RPMI8226 (cell line): ENCODE data around the gene RAB31.
"Not testable (repeated sequence)": the region's sequence is repeated elsewhere in the genome, so short reads cannot be mapped to it uniquely, and the experiment has no call there.

Experiments used
- DNase-seq: peaks from one replicate; pipeline ENCODE4 v3.0.0-alpha.2; 2015

The RAB31 gene

DNA sequence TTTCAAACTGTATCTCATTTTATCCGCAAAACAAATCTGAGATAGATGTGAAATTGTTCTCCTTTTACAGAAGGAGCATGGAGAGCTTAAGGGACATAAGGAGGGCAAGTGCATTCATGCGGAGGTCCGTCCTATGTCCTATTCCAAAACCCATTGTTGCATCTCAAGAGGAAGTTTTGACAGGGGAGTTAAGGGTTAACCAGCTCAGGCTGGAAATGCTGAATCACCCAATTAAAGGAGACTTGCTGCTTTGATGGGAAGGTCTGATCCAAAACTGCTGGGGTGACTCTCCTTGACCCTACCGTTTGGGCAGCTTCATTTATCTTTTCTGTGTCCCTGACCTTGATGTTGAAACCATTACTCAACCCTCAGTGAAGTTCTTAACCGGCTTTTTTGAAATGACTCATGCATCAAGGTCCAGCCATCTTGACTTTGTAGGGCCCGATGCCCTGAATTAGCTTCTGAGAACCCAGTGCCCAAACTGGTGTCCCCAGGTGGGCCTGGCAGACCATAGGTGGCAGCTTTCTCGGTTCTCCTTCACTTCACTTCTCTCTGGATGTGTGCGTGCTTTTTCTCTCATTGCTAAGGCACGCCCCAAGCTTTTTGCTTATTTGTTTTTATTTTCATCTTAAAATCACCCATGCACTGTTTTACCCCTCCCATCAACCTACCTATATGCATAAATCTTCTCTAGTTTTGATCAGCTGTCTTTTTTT lies 161.8 kb downstream of the RAB31 start:
- DNase-seq = no peak

DNA sequence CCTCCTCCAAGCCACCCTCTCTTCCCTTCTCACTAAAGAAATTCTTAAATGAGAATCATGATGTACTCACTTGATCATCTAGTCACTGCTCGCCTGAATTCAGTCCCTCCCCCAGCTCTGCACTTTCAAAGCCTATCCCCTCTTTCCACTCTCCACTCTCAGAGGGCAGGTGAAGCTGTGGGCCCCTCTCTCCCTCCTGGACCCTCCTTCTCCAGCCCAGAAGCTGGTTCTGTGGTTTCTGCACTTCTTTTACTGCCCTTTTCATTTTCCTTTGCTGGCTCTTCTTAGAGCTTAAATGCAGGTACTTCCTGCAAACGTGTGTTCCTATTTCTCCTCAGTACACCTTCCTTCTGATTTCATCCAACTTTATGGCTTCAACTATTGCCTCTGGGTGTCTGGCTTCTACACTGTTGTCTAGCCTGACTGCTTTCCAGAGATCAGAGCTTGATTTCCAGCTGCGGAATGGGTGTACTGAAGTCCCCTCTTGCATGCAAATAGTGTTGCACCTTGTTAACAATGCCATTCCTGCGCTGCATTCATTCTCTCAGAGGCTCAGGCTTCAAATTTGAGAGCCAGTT lies 162.4 kb downstream of the RAB31 start:
- no peak for DNase-seq

DNA sequence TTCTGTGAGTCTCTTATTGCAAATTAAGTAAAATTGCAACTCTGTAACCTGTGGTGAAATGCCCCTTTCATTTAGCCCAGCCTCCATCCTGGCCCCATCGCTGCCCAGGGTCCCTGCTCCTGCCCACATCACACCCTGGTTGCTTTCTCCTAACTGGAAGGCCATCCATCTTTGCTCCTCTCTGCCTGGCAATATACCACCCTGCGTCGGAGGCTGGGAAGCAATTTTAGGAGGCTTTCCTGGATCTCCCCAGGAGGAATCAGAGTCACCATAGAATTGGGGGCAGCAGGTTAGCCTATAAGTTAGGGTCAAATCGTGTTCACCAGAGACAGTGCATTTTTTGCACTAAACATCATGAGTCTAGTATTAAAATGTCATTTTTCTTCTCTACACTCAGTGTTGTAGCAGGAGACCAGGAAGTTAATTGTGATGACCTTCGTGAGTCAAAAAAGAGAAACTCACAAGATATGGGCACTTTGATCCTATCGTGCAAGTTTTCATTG lies 163.2 kb downstream of the RAB31 start:
- no peak for DNase-seq

DNA sequence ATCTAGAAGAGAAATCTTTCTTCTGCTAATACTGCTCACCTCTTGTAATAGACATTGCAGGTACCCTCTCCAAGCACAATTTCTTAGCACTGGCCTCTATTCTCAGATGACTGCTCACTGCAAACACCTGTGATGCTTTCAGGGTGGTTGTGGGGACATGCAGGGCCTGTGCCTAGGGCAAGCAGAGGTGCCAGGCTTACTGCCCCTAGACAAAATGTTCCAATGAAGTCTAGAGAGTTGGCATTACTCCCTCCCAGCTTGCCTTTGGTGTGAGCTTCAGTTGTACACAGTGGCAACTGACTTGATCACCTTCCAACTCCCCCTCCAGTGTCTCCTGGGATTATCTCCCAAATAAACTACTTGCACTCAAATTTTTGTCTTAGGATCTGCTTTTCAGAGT lies 164.7 kb downstream of the RAB31 start:
- DNase-seq = no peak

DNA sequence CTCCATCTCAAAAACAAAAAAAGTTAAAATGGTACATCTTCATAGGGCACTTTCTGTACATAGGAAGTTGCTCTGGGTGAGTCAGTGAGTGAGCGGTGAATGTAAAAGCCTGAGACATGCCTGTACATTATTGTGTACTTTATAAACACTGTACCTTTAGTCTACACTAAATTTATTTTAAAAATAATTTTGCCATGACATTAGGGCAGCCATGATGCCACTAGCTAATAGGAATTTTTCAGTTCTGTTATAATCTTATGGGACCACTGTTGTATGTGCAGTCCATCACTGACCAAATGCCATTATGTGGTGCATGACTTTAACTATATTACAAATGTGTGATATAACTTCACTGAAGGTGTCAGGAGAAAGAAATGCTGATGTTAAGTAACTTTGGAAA lies 166.6 kb downstream of the RAB31 start:
- no peak for DNase-seq

DNA sequence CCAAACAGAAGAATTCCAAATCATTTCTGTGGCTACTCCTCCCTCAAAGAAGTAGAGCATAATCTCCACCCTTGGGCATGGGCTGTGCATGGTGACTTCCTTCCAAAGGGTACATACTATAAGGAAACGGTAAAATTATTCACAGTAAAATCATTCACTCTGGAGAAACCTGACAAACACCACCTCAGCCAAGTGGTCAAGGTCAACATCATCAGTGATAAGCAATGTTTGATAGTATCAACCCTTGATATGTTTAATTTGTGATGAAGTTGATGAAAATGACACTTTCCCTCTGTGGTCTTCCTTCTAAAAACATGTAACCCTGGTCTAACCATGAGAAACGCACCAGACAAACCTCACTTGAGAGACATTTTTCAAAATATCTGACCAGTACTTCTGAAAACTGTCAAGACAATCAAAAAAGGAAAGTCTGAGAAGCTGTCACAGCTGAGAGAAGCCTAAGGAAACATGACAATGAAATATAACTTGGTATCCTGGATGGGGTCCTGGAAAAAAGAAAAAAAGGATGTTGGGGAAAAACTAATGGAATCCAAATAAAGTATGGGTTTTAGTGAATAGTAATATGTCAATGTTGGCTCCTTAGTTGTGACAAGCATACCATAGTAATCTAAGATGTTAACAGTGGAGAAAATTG lies 168.2 kb downstream of the RAB31 start:
- no peak for DNase-seq

DNA sequence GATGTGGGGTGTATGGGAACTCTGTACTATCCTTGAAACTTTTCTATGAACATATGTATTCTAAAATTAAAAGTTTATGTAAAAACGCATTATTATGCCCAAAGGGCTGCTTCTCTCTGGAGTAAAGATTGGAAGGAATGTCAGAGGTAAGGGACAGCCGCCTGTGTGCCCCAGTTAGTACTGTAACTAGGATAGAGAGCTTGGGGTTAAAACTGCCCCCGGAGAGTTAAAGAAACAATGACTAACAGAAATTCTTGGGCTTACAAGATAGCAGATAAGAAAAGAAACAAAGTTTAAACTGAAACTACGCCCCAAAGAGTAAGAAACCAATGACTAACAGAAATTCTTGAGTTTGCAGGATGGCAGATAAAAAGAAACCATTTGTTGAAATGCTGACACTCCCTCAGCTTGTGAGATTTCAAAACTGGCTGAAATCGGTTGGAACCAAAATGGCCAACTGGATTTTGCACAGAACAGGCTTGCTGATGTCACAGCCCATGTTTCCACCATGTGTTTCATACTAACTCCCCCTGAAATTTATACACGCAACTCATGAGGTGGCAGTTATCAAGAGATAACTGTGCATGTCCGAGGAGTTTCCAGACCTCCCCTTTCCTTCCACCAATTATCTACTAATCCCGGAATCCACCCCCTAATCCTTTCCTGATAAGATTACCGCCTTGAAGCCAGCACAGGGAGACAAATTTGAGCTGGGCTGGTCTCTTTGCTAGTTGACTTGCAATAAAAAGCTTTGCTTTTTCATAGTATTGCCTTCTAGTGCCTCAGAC lies 169.0 kb downstream of the RAB31 start:
- DNase-seq = no peak

DNA sequence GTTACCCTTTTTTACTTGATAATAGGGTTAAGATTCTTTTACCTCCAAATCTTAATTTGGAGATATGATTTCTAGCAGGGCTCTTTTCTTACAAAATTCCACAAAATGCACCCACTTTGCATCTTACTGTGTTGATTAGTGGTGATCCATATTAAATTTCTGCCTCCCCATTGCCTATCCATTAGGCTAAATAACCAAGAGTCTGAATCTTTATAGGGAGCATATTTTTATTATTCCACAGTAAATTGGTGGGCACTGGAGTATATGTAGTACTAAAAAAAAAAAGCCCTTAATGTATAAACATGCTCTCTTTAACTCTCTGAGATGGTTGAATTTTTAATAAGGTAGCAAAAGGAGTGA lies 169.5 kb downstream of the RAB31 start:
- no peak for DNase-seq

DNA sequence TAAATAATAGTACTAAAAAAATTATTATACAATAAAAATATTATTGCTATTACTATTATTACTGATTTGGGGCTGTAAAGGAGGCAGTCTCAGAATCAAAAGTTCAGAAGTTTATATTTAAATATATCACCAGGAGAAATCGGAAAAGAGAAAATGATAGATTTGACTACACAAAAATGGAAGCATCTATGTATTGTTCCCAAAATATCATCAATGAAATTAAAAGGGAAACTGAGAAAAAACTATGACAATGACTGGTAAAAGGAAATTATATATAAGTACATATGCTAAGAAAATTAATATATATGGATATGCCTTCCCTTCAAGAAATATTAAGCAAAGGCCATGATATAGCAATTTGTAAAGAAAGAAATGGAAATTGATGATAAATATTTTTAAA lies 170.0 kb downstream of the RAB31 start:
- no peak for DNase-seq

DNA sequence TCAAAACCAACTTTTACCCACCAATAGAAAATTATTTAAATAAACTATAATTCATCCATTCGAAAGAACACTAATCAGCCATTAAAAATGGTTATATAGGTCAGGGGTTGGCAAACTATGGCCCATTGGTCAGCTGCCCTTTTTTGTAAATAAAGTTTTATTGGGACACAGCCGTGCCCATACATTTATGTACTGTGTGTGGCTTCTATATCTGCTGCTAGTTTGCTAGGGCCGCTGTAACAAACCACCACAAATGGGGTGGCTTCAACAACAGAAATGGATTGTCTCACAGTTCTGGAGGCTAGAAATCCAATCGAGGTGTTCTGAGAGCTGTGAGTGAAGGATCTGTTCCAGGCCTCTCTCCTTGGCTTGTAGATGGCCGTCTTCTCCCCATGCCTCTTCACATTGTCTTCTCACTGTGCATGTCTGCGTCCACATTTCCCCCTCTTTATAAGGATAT lies 170.7 kb downstream of the RAB31 start:
- DNase-seq = no peak

DNA sequence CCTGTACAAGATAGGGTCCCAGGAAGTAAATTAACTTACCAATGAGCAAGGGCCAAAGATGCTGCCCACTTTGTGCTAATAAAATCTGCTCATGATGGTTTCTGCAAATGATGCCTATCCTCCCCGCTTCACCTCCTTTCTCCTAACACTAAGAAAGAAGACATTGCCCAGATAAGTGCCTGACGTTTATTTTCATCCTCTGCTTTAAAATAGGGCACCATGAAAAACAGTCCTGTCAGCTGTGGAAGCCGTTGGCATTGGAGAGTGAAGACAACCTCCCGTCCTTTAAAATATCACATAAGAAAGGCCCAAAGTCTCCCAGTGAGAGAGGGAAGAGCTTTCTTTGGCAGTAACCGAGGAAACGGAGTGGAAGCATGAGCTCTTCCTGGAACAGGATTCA lies 176.0 kb downstream of the RAB31 start:
- no peak for DNase-seq

DNA sequence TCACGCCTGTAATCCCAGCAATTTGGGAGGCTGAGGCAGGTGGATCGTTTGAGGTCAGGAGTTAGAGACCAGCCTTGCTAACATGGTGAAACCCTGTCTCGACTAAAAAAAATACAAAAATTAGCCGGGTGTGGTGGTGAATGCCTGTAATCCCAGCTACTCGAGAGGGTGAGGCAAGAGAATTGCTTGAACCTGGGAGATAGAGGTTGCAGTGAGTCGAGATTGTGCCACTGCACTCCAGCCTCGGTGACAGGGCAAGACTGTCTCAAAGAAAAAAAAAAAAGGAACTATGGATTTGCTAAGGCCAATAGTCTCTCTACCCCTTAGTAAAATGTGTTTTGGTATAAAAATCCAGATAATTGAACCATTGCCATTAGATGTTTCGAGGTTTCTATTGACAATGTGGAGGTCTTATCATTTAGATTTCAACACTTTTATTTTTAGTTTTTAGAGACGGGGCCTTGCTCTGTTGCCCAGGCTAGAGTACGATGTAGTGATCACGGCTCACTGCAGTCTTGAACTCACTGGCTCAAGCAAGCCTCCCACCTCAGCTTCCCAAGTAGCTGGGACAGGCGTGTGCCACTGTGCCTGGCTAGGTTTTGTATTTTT lies 176.5 kb downstream of the RAB31 start:
- no peak for DNase-seq

DNA sequence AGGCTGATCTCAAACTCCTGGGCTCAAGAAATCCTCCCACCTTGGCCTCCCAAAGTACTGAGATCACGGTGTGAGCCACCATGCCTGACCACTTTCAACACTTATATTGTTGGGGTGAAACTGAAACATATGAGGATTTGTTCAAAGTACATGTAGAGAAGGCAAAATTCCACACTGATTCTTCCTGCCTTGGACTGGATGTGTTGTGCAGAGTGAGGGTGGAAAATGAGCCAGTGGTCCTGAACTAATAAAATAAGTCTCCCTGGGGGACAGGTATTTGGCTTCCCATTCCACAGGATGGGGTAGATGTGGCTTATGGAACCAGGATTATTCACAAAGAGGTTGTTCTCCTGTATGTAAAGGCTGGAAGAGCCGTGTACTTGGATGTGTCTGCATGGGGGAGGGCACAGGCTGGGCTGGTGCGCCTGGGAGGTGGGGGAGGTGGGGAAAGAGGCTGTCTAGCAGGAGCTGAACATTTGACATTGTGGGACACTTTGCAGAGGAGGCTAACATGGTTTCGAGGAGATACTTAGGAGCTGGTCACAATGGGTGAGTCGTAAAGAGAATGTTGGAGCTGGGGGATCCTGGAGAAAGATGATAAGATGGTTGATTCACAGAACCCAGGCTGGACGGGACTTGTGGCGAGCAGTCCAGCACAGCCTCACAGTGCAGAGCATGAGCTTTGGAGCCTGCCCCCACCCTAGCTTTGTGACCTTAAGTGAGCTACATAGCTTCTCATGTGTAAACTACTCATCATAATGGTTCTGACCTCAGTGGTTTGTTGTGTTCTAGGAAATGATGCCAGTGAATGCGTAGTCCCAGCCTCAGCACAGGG lies 177.3 kb downstream of the RAB31 start, which contains the start of gene TXNDC2:
Gene TXNDC2 (plus strand): TSS at position 804 of the 835 bp plus-strand sequence. CDS start 708 bp downstream, outside the sequence.
- no peak for DNase-seq

DNA sequence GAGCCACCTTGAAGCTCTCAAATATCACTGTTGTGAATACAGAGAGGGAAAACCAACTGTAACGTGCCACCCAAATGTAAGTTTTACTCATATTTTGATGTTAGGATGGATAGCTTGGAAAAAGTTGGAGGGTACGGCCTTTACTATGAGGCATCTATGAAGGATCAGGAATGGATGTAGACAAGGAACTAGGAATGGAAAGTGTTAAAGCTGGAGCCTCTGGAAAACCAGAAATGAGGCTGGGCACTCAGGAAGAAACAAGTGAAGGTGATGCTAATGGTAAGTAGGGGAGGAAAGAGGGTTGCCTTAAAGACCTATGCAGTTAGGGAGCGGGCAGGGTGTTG lies 177.9 kb downstream of the RAB31 start:
- DNase-seq = no peak

DNA sequence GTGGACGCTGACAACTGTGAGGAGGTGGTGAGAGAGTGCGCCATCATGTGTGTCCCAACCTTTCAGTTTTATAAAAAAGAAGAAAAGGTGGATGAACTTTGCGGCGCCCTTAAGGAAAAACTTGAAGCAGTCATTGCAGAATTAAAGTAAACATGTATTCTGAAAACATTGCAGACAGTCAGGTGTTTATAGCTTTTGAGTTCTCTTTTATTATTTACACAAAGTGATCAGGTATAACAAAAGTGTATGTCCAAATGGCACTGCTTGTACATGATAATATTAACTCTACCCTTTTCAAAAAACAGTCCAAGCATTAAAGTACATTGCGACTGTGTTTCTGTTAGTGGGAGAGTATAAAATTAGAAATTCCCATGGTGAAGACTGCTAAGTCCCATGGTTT lies 179.9 kb downstream of the RAB31 start:
- no peak for DNase-seq

DNA sequence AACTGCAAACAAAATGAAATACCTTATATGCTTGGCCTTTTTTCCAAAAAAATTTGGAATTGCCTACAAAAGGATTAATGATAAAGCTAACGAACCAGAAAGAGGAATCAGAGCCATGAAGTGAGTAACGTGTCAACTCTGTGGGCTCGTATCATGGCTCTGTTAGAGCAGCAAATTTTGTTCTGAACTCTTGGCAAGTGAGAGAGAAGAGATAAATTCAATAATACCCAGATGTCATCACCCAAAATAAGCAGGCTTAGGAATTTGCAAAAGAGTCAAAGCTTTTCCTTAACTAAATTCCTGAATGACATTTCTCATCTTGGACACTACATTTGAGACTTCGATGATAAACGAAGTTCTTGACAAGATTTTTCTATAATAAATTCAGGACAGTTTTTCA lies 182.1 kb downstream of the RAB31 start:
- DNase-seq = no peak

DNA sequence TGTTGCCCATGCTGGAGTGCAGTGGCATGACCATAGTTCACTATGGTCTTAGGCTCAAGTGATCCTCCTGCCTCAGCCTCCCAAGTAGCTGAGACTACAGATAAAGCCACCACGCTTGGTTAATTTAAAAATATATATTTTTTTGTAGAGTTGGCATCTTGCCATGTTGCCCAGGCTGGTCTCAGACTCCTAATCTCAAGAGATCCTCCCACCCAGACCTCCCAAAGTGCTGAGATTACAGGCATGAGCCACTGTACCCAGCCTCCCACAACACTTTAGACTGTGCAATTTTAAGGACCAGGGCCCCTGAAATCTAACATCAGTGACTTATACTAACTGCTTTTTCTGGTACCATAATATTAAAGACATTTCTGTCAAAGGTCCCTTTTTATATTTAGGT lies 182.9 kb downstream of the RAB31 start:
- DNase-seq = no peak

DNA sequence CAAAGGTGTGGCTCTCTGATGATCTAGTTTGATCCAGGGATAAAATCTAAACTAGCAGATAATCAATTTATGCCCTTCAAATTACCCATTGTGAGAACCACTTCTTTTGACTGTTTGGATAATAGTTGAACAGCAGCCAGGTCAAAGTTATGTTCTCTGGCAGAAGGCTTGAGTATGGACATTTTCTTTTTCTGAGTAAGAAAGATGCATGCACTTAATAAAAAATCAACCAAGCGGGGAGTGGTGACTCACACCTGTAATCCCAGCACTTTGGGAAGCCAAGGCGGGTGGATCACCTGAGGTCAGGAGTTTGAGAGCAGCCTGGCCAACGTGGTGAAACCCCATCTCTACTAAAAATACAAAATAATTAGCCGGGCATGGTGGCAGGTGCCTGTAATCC lies 183.4 kb downstream of the RAB31 start:
- DNase-seq = not testable (repeated sequence)

DNA sequence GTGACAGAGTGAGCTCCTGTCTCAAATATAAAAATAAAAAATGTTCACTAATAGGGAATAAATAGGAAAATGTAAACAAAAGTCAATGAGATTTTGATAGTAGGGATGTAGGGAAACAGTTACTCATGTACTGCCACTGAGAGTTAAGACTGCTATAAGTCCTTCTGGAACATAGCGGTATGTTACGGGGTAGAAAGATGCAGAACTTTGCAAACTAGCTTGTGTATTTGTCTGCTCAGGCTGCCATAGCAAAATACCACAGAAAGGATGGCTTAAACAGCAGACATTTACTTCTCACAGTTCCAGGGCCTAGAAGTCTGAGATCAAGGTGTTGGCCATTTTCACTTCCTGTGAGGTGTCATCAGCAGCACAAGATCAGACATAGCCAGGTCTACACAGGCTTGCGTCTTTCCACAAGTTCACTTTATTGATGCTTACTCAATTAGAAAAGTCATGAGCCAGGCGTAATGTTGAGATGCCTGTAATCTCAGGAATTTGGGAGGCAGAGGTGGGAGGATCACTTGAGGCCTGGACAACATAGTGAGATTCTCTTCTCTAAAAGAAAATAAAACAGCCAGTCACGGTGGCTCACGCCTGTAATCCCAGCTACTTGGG lies 186.5 kb downstream of the RAB31 start:
- no peak for DNase-seq

DNA sequence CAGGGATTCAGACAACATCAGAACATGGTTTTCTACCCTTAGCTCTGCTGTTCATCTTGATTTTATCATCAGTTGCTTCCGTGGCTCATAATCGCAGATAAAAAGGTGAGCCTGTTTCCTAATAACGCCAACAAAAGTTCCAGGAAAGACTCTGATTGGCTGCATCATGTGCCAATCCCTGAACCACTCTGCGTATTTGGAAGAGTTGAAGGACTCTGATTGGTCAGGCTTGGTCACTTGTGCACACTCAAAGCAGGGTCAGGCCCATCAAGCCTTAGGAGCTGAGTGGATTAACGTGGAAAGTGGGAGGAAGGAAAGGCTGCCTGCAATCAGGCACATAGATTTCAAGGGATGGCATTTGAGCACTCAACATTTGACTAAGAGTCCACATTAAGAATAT lies 189.0 kb downstream of the RAB31 start:
- no peak for DNase-seq

DNA sequence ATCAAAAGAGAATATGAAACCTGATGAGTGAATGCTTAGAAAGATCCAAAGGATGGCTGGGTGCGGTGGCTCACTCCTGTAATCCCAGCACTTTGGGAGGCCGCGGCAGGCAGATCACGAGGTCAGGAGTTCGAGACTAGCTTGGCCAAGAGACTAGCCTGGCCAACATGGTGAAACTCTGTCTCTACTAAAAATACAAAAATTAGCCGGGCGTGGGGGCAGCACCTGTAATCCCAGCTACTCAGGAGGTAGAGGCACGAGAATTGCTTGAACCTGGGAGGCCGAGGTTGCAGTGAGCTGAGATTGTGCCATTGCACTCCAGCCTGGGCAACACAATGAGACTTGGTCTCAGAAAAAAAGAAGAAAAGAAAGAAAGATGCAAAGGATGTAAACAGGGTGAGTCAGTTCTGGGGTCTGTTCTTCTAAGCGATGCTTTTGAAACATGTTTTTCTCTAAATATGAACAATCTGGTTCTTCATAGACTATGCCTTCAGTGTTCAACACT lies 189.7 kb downstream of the RAB31 start:
- not testable (repeated sequence) for DNase-seq
